Measurements from ENCODE around the gene MORF4L1. TPM values are rescaled to one million over a fixed set of nuclear protein-coding genes. Genes with fewer than 3 reads are reported as not detected.

MORF4L1 gene, protein sequence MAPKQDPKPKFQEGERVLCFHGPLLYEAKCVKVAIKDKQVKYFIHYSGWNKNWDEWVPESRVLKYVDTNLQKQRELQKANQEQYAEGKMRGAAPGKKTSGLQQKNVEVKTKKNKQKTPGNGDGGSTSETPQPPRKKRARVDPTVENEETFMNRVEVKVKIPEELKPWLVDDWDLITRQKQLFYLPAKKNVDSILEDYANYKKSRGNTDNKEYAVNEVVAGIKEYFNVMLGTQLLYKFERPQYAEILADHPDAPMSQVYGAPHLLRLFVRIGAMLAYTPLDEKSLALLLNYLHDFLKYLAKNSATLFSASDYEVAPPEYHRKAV
- total RNA-seq = 216 and 296 TPM in 2 replicates

DNA sequence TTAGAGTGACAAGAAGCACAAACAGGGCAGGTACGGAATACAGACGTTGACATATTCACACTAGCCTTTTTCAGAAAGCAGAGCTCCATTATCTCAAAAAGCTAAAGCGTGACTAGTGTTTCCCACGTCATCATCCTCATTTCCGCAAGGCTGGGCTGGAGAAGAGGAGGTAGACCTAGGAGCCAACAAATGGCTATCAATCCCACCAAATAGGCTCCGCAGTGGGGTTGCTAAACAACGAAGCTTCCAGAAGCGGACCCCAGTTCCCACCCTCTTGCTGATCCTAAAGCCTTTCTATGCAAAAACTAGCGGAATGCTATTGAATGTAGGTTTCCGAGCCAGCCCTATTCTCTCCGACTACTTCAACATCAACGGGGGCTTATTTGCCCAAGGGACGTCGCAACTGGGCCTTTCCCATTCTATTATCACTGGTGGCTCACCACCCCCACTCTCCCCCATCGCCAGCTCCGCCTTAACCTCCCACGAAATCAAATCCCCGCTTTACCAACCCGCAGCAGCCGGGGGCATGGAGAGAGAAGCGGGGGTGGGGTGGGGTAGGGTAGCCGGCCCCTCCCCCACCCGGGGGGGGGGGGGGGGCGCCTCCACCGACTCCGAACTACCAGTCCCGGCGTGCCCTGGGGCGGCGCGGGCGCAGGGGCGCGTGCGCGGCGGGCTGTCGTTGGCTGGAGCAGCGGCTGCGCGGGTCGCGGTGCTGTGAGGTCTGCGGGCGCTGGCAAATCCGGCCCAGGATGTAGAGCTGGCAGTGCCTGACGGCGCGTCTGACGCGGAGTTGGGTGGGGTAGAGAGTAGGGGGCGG is at the start of gene MORF4L1:
Gene MORF4L1, plus strand, starts transcription at position 736 of the 817 bp plus-strand sequence. CDS start 128 bp downstream, outside the sequence.
- no peaks in the 10 kb centered on the region for H3K27me3 ChIP-seq (ENCODE audit: control insufficient read depth, insufficient read depth, low read length)
- peak; percentile 88 for DNase-seq (ENCODE audit: low read depth)
- no peaks in the 10 kb centered on the region for H3K36me3 ChIP-seq (ENCODE audit: control insufficient read depth, insufficient read depth, low read length)
- TF ChIP-seq, protein P1, sequence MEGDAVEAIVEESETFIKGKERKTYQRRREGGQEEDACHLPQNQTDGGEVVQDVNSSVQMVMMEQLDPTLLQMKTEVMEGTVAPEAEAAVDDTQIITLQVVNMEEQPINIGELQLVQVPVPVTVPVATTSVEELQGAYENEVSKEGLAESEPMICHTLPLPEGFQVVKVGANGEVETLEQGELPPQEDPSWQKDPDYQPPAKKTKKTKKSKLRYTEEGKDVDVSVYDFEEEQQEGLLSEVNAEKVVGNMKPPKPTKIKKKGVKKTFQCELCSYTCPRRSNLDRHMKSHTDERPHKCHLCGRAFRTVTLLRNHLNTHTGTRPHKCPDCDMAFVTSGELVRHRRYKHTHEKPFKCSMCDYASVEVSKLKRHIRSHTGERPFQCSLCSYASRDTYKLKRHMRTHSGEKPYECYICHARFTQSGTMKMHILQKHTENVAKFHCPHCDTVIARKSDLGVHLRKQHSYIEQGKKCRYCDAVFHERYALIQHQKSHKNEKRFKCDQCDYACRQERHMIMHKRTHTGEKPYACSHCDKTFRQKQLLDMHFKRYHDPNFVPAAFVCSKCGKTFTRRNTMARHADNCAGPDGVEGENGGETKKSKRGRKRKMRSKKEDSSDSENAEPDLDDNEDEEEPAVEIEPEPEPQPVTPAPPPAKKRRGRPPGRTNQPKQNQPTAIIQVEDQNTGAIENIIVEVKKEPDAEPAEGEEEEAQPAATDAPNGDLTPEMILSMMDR (IDR thresholded peaks at IDR 0.05; ENCODE audit: insufficient read depth, low read length, severe bottlenecking) = no peak
- peak within 1 kb of the TSS; percentile 100 for H3K4me3 ChIP-seq (ENCODE audit: low read depth, low read length)
- FAIRE-seq = no peak

DNA sequence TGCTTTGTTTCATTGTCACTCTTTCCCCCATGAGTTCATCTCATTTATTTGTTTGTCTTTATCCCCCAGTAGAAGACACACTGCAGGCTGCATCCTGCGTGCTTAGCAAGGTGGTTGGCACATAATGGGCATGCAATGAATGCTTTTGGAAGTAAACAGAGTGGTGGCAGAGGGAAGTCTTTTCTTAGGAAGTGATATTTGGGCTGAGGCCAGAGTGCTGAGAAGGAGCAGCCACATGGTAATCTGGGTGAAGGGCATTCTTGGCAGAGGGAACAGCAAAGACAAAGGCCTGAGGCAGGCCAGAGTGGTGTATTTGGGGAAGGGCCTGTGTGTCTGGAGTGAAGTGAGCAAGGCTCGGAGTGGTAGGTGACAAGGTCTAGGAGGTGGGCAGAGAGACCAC is 43.8 kb upstream of the MORF4L1 start:
- TF ChIP-seq, protein P1 (IDR thresholded peaks at IDR 0.05; ENCODE audit: insufficient read depth, low read length, severe bottlenecking) = no peak
- DNase-seq (ENCODE audit: low read depth) = no peak
- no peak for FAIRE-seq
- no peak overlapping the region for H3K4me3 ChIP-seq (ENCODE audit: low read depth, low read length)
- no peaks in the 10 kb centered on the region for H3K27me3 ChIP-seq (ENCODE audit: control insufficient read depth, insufficient read depth, low read length)
- no peaks in the 10 kb centered on the region for H3K36me3 ChIP-seq (ENCODE audit: control insufficient read depth, insufficient read depth, low read length)

DNA sequence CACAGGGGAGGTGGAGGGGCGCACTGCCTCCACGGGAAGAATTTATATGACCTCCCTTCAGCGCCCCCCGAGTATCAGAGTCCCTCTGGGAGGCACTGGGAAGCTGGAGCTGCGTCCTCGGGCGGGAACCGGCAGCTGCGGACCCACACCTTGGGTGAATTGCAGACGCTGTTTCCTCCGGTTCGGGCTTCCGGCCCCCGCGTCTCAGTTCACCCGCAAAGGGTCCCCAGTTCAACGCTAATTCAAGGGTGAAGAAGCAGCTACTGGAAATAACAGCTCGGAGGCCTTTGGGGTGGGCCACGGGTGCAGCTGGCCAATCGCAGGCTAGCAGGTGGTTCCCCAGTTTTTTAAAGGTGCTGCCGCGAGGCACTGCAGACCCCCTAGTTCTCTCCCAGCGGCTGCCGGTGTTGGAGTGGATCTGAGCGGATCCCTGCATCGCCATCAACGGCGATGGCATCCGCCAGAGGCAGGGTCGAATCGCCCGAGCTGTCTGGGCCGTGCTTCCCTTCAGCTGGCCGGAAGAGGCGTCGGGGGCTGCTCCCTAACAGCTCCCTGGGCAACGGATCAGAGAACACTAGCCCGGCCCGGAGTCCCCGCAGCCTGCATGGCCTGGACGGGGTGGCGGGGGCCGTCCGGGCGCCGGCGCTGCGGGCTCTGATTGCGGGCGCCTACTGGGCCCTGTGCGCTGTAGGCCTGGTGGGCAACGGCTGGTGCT is 42.0 kb upstream of the MORF4L1 start:
- TF ChIP-seq, protein P1 (IDR thresholded peaks at IDR 0.05; ENCODE audit: insufficient read depth, low read length, severe bottlenecking) = no peak

DNA sequence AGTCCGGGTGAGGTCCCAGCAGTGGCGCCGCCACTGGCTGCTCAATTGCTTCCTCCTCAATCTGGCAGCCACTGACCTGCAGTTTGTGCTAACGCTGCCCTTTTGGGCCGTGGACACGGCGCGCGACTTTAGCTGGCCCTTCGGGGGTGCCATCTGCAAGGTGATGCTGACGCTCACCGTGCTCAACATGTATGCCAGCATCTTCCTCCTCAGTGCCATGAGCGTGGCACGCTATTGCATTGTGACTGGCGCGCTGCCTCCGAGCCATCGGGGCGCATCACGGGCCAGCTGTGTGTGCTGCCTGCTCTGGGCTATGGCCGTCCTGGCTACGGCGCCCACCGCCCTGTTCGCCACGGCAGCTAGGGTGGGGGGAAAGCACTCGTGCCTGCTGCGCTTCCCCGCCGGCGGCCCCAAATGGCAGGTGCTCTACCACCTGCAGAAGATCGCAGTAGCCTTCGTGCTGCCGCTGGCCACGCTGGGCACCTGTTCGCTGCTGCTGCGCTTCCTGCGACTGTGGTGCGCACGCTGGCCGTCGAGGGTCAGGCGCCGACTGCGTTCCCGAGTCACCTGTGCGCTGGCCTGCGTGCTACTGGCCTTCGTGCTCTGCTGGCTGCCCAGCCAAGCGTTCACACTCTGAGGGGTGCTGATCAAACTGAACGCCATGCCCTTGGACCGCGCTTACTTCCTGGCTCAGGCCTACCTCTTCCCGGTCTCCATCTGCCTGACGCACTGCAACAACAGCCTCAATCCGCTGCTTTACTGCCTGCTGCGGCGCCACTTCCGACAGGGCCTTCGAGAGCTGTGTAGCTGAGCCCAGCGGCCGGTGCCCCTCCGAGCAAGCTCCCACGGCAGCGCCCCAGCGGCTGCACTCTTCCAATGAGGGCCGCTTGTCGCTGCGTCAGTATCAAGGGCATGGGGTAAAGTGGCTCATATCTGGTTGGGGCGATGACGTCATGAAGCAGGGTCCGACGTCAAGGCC is 41.2 kb upstream of the MORF4L1 start:
- Histone ChIP-seq H3K36me3 (ENCODE audit: control insufficient read depth, insufficient read depth, low read length) (no peaks in the 10 kb centered on the region), H3K4me3 (ENCODE audit: low read depth, low read length) (no peak overlapping the region), H3K27me3 (ENCODE audit: control insufficient read depth, insufficient read depth, low read length) (peaks cover 1% of the 10 kb centered on the region)
- no peak for FAIRE-seq
- TF ChIP-seq, protein P1 (IDR thresholded peaks at IDR 0.05; ENCODE audit: insufficient read depth, low read length, severe bottlenecking) = no peak
- DNase-seq (ENCODE audit: low read depth) = no peak

More for the DNA sequence above, 42.0 kb upstream of the MORF4L1 start:
- no peak for DNase-seq (ENCODE audit: low read depth)
- FAIRE-seq = no peak
- Histone ChIP-seq H3K4me3 (ENCODE audit: low read depth, low read length) (no peak overlapping the region), H3K36me3 (ENCODE audit: control insufficient read depth, insufficient read depth, low read length) (no peaks in the 10 kb centered on the region), H3K27me3 (ENCODE audit: control insufficient read depth, insufficient read depth, low read length) (peaks cover 1% of the 10 kb centered on the region)

DNA sequence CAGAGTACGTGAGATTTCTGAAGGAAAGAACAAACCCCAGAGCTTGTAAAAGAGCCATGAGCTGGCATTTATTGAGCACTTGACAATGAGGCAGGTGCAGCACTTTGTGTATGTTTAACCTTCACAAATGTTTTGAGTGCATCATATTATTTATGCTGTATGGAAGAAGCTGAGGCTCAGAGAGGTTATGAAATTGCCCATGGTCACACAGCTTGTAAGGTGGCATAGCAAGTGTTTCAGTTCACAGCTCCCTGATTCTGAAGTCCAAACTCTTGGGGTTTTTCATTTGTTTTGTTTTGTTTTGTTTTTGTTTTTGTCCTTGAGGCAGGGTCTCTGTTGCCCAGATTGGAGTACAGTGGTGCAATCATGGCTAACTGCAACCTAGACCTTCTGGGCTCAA is 36.4 kb upstream of the MORF4L1 start:
- DNase-seq (ENCODE audit: low read depth) (no peak), FAIRE-seq (no peak)
- H3K27me3 ChIP-seq (ENCODE audit: control insufficient read depth, insufficient read depth, low read length) = peaks cover 1% of the 10 kb centered on the region
- TF ChIP-seq, protein P1 (IDR thresholded peaks at IDR 0.05; ENCODE audit: insufficient read depth, low read length, severe bottlenecking) = no peak
- H3K4me3 ChIP-seq (ENCODE audit: low read depth, low read length) = no peak overlapping the region
- no peaks in the 10 kb centered on the region for H3K36me3 ChIP-seq (ENCODE audit: control insufficient read depth, insufficient read depth, low read length)
